Liver (tissue), 9 donors: Measurements from ENCODE around the gene RARRES1. TPM values are rescaled to one million over a fixed set of nuclear protein-coding genes. Genes with fewer than 3 reads are reported as not detected.

ENCODE experiments used
- DNase-seq: peaks from one replicate; pipeline ENCODE4 v3.0.0-alpha.2; 2017; ENCODE audit warnings: low spot score
- H3K27ac ChIP-seq, 2 donors: one replicate each; pipeline ENCODE4 v1.7.0; 2013; ENCODE audit warnings: inconsistent platforms in 2 of 2, low read length in 2 of 2, control low read depth in 1 of 2, low read depth in 1 of 2, mild to moderate bottlenecking in 1 of 2
- H3K27me3 ChIP-seq, 4 donors: one replicate each; pipeline versions ENCODE4 v1.6.1 to v1.7.0; 2013; ENCODE audit warnings: low read length in 3 of 4, inconsistent platforms in 1 of 4, mild to moderate bottlenecking in 1 of 4, moderate library complexity in 1 of 4; ENCODE audit not compliant: control insufficient read depth in 4 of 4, insufficient read depth in 4 of 4
- H3K36me3 ChIP-seq, 4 donors: one replicate each; pipeline versions ENCODE4 v1.6.1 to v1.7.0; 2013; ENCODE audit warnings: low read length in 3 of 4, mild to moderate bottlenecking in 3 of 4, low read depth in 1 of 4, moderate library complexity in 1 of 4; ENCODE audit not compliant: control insufficient read depth in 4 of 4, insufficient read depth in 3 of 4
- H3K4me1 ChIP-seq, 4 donors: one replicate each; pipeline versions ENCODE4 v1.6.1 to v1.7.0; 2013; ENCODE audit warnings: low read length in 3 of 4, mild to moderate bottlenecking in 3 of 4, moderate library complexity in 1 of 4; ENCODE audit not compliant: control insufficient read depth in 4 of 4, insufficient read depth in 4 of 4
- H3K4me3 ChIP-seq, 3 donors: one replicate each; pipeline versions ENCODE4 v1.6.1 to v1.7.0; 2013; ENCODE audit warnings: low read length in 3 of 3, control low read depth in 1 of 3, low read depth in 1 of 3, mild to moderate bottlenecking in 1 of 3
- H3K9ac ChIP-seq, 2 donors: one replicate each; pipeline ENCODE4 v1.7.0; 2013; ENCODE audit warnings: low read length in 2 of 2, mild to moderate bottlenecking in 2 of 2, moderate library complexity in 2 of 2, control low read depth in 1 of 2, low read depth in 1 of 2
- H3K9me3 ChIP-seq, 4 donors: one replicate each; pipeline versions ENCODE4 v1.6.1 to v1.7.0; 2013; ENCODE audit warnings: low read length in 3 of 4; ENCODE audit not compliant: control insufficient read depth in 4 of 4
- ATF3 ChIP-seq: IDR thresholded peaks from 2 replicates; pipeline ENCODE4 v1.6.1; 2016; ENCODE audit warnings: antibody characterized with exemption
- EGR1 ChIP-seq, 2 donors: IDR thresholded peaks; 2 replicates each; pipeline ENCODE4 v1.6.1; 2016 to 2018; ENCODE audit warnings: antibody characterized with exemption in 2 of 2, low read depth in 2 of 2
- FOXA2 ChIP-seq: IDR thresholded peaks from 2 replicates; pipeline ENCODE4 v1.6.1; 2016; ENCODE audit warnings: antibody characterized with exemption
- GABPA ChIP-seq, 2 donors: IDR thresholded peaks in 1 of 2; conservative IDR thresholded peaks in 1 of 2; 2 replicates each; pipeline ENCODE4 v1.6.1; 2016; ENCODE audit warnings: antibody characterized with exemption in 2 of 2, mild to moderate bottlenecking in 1 of 2, moderate library complexity in 1 of 2
- HNF4A ChIP-seq, 2 donors: conservative IDR thresholded peaks; 2 replicates each; pipeline ENCODE4 v1.6.1; 2016; ENCODE audit warnings: antibody characterized with exemption in 2 of 2, mild to moderate bottlenecking in 2 of 2
- HNF4G ChIP-seq: IDR thresholded peaks from 2 replicates; pipeline ENCODE4 v1.6.1; 2016; ENCODE audit warnings: antibody characterized with exemption
- MAX ChIP-seq: IDR thresholded peaks from 2 replicates; pipeline ENCODE4 v1.6.1; 2016; ENCODE audit warnings: antibody characterized with exemption
- NR2F2 ChIP-seq: IDR thresholded peaks from 2 replicates; pipeline ENCODE4 v1.6.1; 2016; ENCODE audit warnings: antibody characterized with exemption
- RAD21 ChIP-seq, 2 donors: IDR thresholded peaks; 2 replicates each; pipeline ENCODE4 v1.6.1; 2016; ENCODE audit warnings: antibody characterized with exemption in 2 of 2, mild to moderate bottlenecking in 2 of 2
- SP1 ChIP-seq: IDR thresholded peaks from 2 replicates; pipeline ENCODE4 v1.6.1; 2018; ENCODE audit warnings: antibody characterized with exemption, mild to moderate bottlenecking
- TAF1 ChIP-seq: conservative IDR thresholded peaks from 2 replicates; pipeline ENCODE4 v1.6.1; 2016; ENCODE audit warnings: antibody characterized with exemption, mild to moderate bottlenecking
- WGBS: extraction: QIAGEN DNeasy Blood & Tissue Kit; methylation state at CpG from one replicate; pipeline ENCODE4 v1.1.7; 2013; 5-methylcytosine and 5-hydroxymethylcytosine counted together
- polyA plus RNA-seq, 2 donors: library from polyadenylated mRNA; stranded (reverse) in 1 of 2; unstranded in 1 of 2; fragments of 200-250 nt in 1 of 2; fragments of >200 nt in 1 of 2; fragmentation: Nextera tagmentation in 1 of 2; extraction: Ambion mirVana in 1 of 2; gene quantifications; one replicate each; pipeline versions ENCODE4 v1.2.1 to v1.2.3, GENCODE V29; 2013 to 2015
- total RNA-seq, 2 donors: library from RNA; depleted of rRNA; stranded (reverse); fragments of >200 nt; gene quantifications; one replicate each; pipeline ENCODE4 v1.2.3, GENCODE V29; 2014
- TF ChIP-seq, protein P1 (sequence below): IDR thresholded peaks from 2 replicates; pipeline ENCODE4 v1.6.1; 2016; ENCODE audit warnings: antibody characterized with exemption
- donor health status: healthy.
- donor health status: healthy.
- donor health status: healthy.
- donor health status: healthy.
- donor health status: healthy.

Gene RARRES1
- total and polyA plus RNA-seq, 4 donors: 0.92 to 6.9 (median 2.4) TPM

DNA sequence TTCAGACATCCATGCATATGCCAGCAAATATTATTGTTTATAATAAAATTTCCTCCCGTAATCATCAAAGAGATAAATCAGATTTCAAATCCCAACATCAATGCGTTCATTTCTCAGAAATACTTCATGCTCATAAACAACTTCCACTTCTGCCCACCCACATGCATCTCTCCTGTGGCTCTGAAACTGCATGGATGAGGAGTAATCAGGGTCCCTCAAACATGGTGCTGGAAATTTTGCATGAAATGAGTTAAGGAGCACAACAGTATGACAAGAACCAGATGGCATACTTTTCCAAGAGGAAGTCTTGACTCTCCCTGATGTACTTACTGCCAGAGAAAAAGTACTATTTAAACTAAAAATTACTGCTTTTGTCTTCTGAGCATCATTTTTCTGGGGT is 42.7 kb upstream of the RARRES1 start:
- Histone ChIP-seq H3K9me3 (no peaks in the 10 kb centered on the region), H3K9ac (no peak overlapping the region), H3K4me3 (no peak overlapping the region), H3K4me1 (no peaks in the 10 kb centered on the region), H3K27ac (no peak overlapping the region), H3K36me3 (no peaks in the 10 kb centered on the region), H3K27me3 (no peaks in the 10 kb centered on the region)
- 86% methylated on average over 2 of the region's 2 CpGs for WGBS
- no peak for DNase-seq
- TF ChIP-seq FOXA2: no peak
- TF ChIP-seq, protein P1, sequence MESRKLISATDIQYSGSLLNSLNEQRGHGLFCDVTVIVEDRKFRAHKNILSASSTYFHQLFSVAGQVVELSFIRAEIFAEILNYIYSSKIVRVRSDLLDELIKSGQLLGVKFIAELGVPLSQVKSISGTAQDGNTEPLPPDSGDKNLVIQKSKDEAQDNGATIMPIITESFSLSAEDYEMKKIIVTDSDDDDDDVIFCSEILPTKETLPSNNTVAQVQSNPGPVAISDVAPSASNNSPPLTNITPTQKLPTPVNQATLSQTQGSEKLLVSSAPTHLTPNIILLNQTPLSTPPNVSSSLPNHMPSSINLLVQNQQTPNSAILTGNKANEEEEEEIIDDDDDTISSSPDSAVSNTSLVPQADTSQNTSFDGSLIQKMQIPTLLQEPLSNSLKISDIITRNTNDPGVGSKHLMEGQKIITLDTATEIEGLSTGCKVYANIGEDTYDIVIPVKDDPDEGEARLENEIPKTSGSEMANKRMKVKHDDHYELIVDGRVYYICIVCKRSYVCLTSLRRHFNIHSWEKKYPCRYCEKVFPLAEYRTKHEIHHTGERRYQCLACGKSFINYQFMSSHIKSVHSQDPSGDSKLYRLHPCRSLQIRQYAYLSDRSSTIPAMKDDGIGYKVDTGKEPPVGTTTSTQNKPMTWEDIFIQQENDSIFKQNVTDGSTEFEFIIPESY: no peak
- no peak for TF ChIP-seq GABPA (IDR thresholded peaks at IDR 0.05 in 1 of 2, conservative IDR thresholded peaks at IDR 0.05 in 1 of 2)
- no peak for TF ChIP-seq SP1
- TF ChIP-seq ATF3: no peak
- TF ChIP-seq EGR1 (IDR thresholded peaks at IDR 0.05; ENCODE audit: low read depth in 2 of 2): no peak
- TF ChIP-seq NR2F2: no peak

DNA sequence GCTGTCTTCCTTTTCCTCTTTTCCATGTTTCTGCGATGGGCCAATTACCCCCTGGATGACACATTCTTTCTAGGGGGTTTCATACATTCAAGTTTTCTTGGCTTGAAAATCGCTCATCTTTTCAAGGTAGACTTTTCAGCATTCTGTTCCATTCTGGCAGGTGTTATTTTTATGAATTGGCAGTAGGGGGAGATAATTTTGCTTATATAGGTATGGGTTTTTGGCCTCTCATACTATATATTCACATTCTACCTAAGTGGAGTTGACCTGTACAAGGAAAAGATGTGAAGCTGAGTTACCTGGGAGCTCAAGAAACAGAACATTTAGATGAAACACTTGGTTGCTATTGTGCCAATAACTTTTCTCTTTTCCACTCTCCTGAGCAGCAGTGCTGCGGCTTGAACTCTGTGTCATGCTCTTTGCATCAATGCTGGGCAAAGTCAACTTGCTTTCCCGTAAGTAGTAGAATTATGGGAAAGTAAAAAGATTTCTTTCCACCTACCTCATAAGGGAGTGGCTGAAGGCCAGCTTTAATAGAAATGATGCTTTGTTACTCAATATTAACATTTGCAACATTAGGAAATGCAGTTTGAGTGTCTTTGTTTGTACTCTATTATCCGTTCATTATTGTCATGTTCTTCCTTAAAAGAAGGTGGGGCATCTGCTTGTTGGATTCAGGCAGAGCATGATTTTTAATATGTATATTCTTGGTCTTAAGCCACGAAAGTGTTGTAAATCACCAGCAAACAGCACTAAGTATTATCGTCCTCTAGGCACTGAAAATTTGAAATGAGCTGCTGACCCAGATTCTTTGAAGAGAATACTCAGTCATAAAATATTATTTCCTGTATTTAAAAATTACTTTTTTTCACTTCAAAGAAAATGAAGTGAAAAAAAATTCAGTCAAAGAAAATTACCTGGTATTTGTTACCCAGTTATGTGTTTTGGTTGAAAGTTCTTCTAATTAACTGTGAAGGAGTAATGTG is 41.9 kb upstream of the RARRES1 start:
- 84% methylated on average over 7 of the region's 7 CpGs for WGBS
- DNase-seq: no peak
- no peak overlapping the region for H3K27ac ChIP-seq
- no peaks in the 10 kb centered on the region for H3K27me3 ChIP-seq
- no peaks in the 10 kb centered on the region for H3K4me1 ChIP-seq
- no peaks in the 10 kb centered on the region for H3K36me3 ChIP-seq
- H3K9ac ChIP-seq: no peak overlapping the region
- no peaks in the 10 kb centered on the region for H3K9me3 ChIP-seq
- TF ChIP-seq HNF4G: no peak
- H3K4me3 ChIP-seq: no peak overlapping the region

GRCh38 chr3:158773166-158773565 is 40.9 kb upstream of the RARRES1 start:
- H3K9me3 ChIP-seq: no peaks in the 10 kb centered on the region
- H3K4me1 ChIP-seq: peaks cover 0 to 4% (median 0%) of the 10 kb centered on the region in 4 donors
- TF ChIP-seq MAX: no peak
- no peak for TF ChIP-seq HNF4A (conservative IDR thresholded peaks at IDR 0.05)
- TF ChIP-seq ATF3: no peak
- TF ChIP-seq FOXA2: no peak
- TF ChIP-seq RAD21 (IDR thresholded peaks at IDR 0.05): no peak
- no peak for TF ChIP-seq NR2F2
- no peak for TF ChIP-seq SP1
- TF ChIP-seq EGR1 (IDR thresholded peaks at IDR 0.05; ENCODE audit: low read depth in 2 of 2): no peak
- TF ChIP-seq, protein P1: no peak
- TF ChIP-seq TAF1: no peak
- no peak overlapping the region for H3K27ac ChIP-seq
- no peak overlapping the region for H3K9ac ChIP-seq
- no peak overlapping the region for H3K4me3 ChIP-seq
- H3K27me3 ChIP-seq: no peaks in the 10 kb centered on the region
- peak; percentile 42 for DNase-seq
- no peaks in the 10 kb centered on the region for H3K36me3 ChIP-seq
